H9 (cell line): Measurements from ENCODE around the gene EIF4E3. TPM values are rescaled to one million over a fixed set of nuclear protein-coding genes. Genes with fewer than 3 reads are reported as not detected.

ENCODE experiments used
- DNase-seq: peaks from one replicate; pipeline ENCODE4 v3.0.0-alpha.2; 2017
- H2AFZ ChIP-seq: one replicate; pipeline ENCODE4 v1.6.1; 2013; ENCODE audit warnings: mild to moderate bottlenecking, low read length, control low read depth, moderate library complexity
- H2AK5ac ChIP-seq: 2 replicates; pipeline ENCODE4 v1.6.1; 2013; ENCODE audit warnings: low read length, control low read depth, mixed read lengths; ENCODE audit not compliant: insufficient read length
- H2BK120ac ChIP-seq: one replicate; pipeline ENCODE4 v1.6.1; 2013; ENCODE audit warnings: low read depth, mild to moderate bottlenecking, low read length, control low read depth, inconsistent platforms; ENCODE audit not compliant: poor library complexity, severe bottlenecking
- H2BK12ac ChIP-seq: 2 replicates; pipeline ENCODE4 v1.6.1; 2013; ENCODE audit warnings: low read length, control low read depth, mixed read lengths, low read depth; ENCODE audit not compliant: insufficient read length
- H2BK15ac ChIP-seq: 2 replicates; pipeline ENCODE4 v1.6.1; 2013; ENCODE audit warnings: low read depth, low read length, control low read depth
- H2BK20ac ChIP-seq: one replicate; pipeline ENCODE4 v1.6.1; 2013; ENCODE audit warnings: low read depth, mild to moderate bottlenecking, low read length, control low read depth, inconsistent platforms; ENCODE audit not compliant: poor library complexity, severe bottlenecking
- H2BK5ac ChIP-seq: 2 replicates; pipeline ENCODE4 v1.6.1; 2013; ENCODE audit warnings: low read length, control low read depth, mixed read lengths; ENCODE audit not compliant: insufficient read length
- H3K14ac ChIP-seq: 2 replicates; pipeline ENCODE4 v1.6.1; 2013; ENCODE audit warnings: low read length, control low read depth; ENCODE audit not compliant: insufficient read depth
- H3K18ac ChIP-seq: 2 replicates; pipeline ENCODE4 v1.6.1; 2013; ENCODE audit warnings: low read depth, mild to moderate bottlenecking, mixed read lengths, low read length, control low read depth; ENCODE audit not compliant: insufficient read length
- H3K23ac ChIP-seq: 2 replicates; pipeline ENCODE4 v1.6.1; 2013; ENCODE audit warnings: low read length, control low read depth, mixed read lengths, low read depth; ENCODE audit not compliant: insufficient read length
- H3K23me2 ChIP-seq: 2 replicates; pipeline ENCODE4 v1.6.1; 2013; ENCODE audit warnings: low read depth, mild to moderate bottlenecking, mixed read lengths, low read length, control low read depth; ENCODE audit not compliant: insufficient read length, poor library complexity, severe bottlenecking
- H3K27ac ChIP-seq: 2 replicates; pipeline ENCODE4 v1.5.1; 2013; ENCODE audit warnings: low read length, control low read depth, mixed read lengths, low read depth; ENCODE audit not compliant: insufficient read length
- H3K27me3 ChIP-seq: 2 replicates; pipeline ENCODE4 v1.6.1; 2013; ENCODE audit warnings: low read length, control low read depth, inconsistent platforms; ENCODE audit not compliant: insufficient read depth
- H3K4ac ChIP-seq: 2 replicates; pipeline ENCODE4 v1.6.1; 2013; ENCODE audit warnings: low read depth, mild to moderate bottlenecking, control low read depth, inconsistent platforms, low read length, moderate library complexity
- H3K4me1 ChIP-seq: 2 replicates; pipeline ENCODE4 v1.6.1; 2013; ENCODE audit warnings: low read length, control low read depth, inconsistent platforms; ENCODE audit not compliant: insufficient read depth
- H3K4me2 ChIP-seq: 2 replicates; pipeline ENCODE4 v1.6.1; 2013; ENCODE audit warnings: low read length, control low read depth, mixed read lengths; ENCODE audit not compliant: insufficient read length, insufficient read depth
- H3K56ac ChIP-seq: 2 replicates; pipeline ENCODE4 v1.6.1; 2013; ENCODE audit warnings: low read depth, mild to moderate bottlenecking, mixed read lengths, low read length, control low read depth; ENCODE audit not compliant: insufficient read length
- H3K79me1 ChIP-seq: 2 replicates; pipeline ENCODE4 v1.6.1; 2013; ENCODE audit warnings: low read depth, mild to moderate bottlenecking, moderate library complexity, low read length, control low read depth, inconsistent platforms; ENCODE audit not compliant: insufficient read depth, poor library complexity, severe bottlenecking
- H3K79me2 ChIP-seq: 2 replicates; pipeline ENCODE4 v1.6.1; 2013; ENCODE audit warnings: low read length, control low read depth, inconsistent platforms; ENCODE audit not compliant: insufficient read depth
- H3K9ac ChIP-seq: 2 replicates; pipeline ENCODE4 v1.6.1; 2013; ENCODE audit warnings: low read length, control low read depth, mixed read lengths; ENCODE audit not compliant: insufficient read length; ENCODE audit errors: extremely low read depth
- H3K9me3 ChIP-seq: one replicate; pipeline ENCODE4 v1.6.1; 2013; ENCODE audit warnings: low read depth, low read length, inconsistent platforms; ENCODE audit not compliant: control insufficient read depth
- H3T11ph ChIP-seq: one replicate; pipeline ENCODE4 v1.6.1; 2013; ENCODE audit warnings: mild to moderate bottlenecking, low read length, control low read depth, inconsistent platforms
- H4K20me1 ChIP-seq: one replicate; pipeline ENCODE4 v1.6.1; 2013; ENCODE audit not compliant: control insufficient read depth, insufficient read length, insufficient read depth
- H4K5ac ChIP-seq: 2 replicates; pipeline ENCODE4 v1.6.1; 2013; ENCODE audit warnings: low read depth, mild to moderate bottlenecking, mixed read lengths, low read length, control low read depth; ENCODE audit not compliant: insufficient read length
- H4K8ac ChIP-seq: replicated peaks from 2 replicates; pipeline ENCODE4 v1.6.1; 2013; ENCODE audit warnings: low read length, control low read depth, mixed read lengths, low read depth; ENCODE audit not compliant: insufficient read length
- H4K91ac ChIP-seq: 2 replicates; pipeline ENCODE4 v1.6.1; 2013; ENCODE audit warnings: low read depth, mild to moderate bottlenecking, moderate library complexity, mixed read lengths, low read length, control low read depth; ENCODE audit not compliant: insufficient read length
- H3K27ac Mint-ChIP-seq, 3 experiments: 2 replicates in 2 of 3; 3 replicates in 1 of 3; pipeline ENCODE4 v1.8.0; 2020 to 2021; ENCODE audit warnings: mixed read lengths in 3 of 3, mild to moderate bottlenecking in 1 of 3, moderate library complexity in 1 of 3
- H3K27me3 Mint-ChIP-seq: 2 replicates; pipeline ENCODE4 v1.8.0; 2021; ENCODE audit warnings: low read depth, mild to moderate bottlenecking, moderate library complexity, mixed read lengths
- H3K36me3 Mint-ChIP-seq, 3 experiments: 2 replicates in 2 of 3; 3 replicates in 1 of 3; pipeline ENCODE4 v1.8.0; 2020 to 2021; ENCODE audit warnings: low read depth in 3 of 3, mixed read lengths in 3 of 3; ENCODE audit not compliant: insufficient read depth in 1 of 3
- H3K4me1 Mint-ChIP-seq, 2 experiments: 2 replicates each; pipeline ENCODE4 v1.8.0; 2020; ENCODE audit warnings: mixed read lengths in 2 of 2
- H3K4me3 Mint-ChIP-seq, 2 experiments: 2 replicates in 1 of 2; 3 replicates in 1 of 2; pipeline ENCODE4 v1.8.0; 2020 to 2021; ENCODE audit warnings: mild to moderate bottlenecking in 2 of 2, mixed read lengths in 2 of 2, moderate library complexity in 1 of 2
- H3K9me3 Mint-ChIP-seq, 2 experiments: 2 replicates in 1 of 2; 3 replicates in 1 of 2; pipeline ENCODE4 v1.8.0; 2020; ENCODE audit warnings: mild to moderate bottlenecking in 2 of 2, mixed read lengths in 2 of 2, moderate library complexity in 1 of 2
- CTCF ChIP-seq: fragments of 200-600 bp; sonication (generic); conservative IDR thresholded peaks from 3 replicates; pipeline ENCODE4 v1.8.0; 2021; ENCODE audit warnings: antibody characterized with exemption, mild to moderate bottlenecking
- WGBS: extraction: QIAGEN DNeasy Blood & Tissue Kit; methylation state at CpG from one replicate; pipeline ENCODE4 v1.1.7; 2013; ENCODE audit warnings: missing lambda C conversion rate, low lambda C conversion rate, mixed read lengths; ENCODE audit not compliant: insufficient read length; ENCODE audit errors: extremely low coverage; 5-methylcytosine and 5-hydroxymethylcytosine counted together
- total RNA-seq: library from RNA; stranded (reverse); gene quantifications from 2 replicates; pipeline ENCODE4 v1.2.1, GENCODE V29; 2021

EIF4E3 gene
- total RNA-seq, 1 experiment from 2014 or later = 12.9 TPM

- Histone ChIP-seq H4K5ac (no peak overlapping the region), H4K8ac (no peak overlapping the region), H4K20me1 (no peaks in the 10 kb centered on the region), H3K27me3 (no peaks in the 10 kb centered on the region), H2BK15ac (no peak overlapping the region), H2AK5ac (no peak overlapping the region), H3K79me1 (no peaks in the 10 kb centered on the region), H3K9me3 (no peaks in the 10 kb centered on the region), H3K4ac (no peak overlapping the region), H2BK120ac (no peak overlapping the region), H2BK12ac (no peak overlapping the region), H4K91ac (no peak overlapping the region), H3K18ac (no peak overlapping the region), H3K14ac (no peak overlapping the region), H3K4me1 (no peaks in the 10 kb centered on the region), H3K23me2 (peaks cover under 1% of the 10 kb centered on the region), H3K56ac (no peak overlapping the region), H3K23ac (no peak overlapping the region), H3T11ph (no peak overlapping the region), H2BK20ac (no peak overlapping the region), H2BK5ac (no peak overlapping the region), H3K27ac (no peak overlapping the region), H2AFZ (no peak overlapping the region), H3K9ac (no peak overlapping the region), H3K4me2 (no peak overlapping the region), H3K79me2 (no peaks in the 10 kb centered on the region)
- DNase-seq = no peak
- Mint-ChIP-seq H3K27me3 (peaks cover 18% of the 10 kb centered on the region), H3K36me3 (peaks cover 0 to 4% (median 1%) of the 10 kb centered on the region in 3 experiments; a peak in 3 of 7 replicates), H3K4me3 (no peak overlapping the region; a peak in 1 of 5 replicates), H3K9me3 (no peaks in the 10 kb centered on the region; a peak in 1 of 5 replicates), H3K4me1 (peaks cover 8 to 9% of the 10 kb centered on the region in 2 experiments), H3K27ac (no peak overlapping the region)
- no CpG with 5 or more reads among the region's 1 CpG for WGBS
- no peak for TF ChIP-seq CTCF
These were observed 34.9 kb upstream of the EIF4E3 start for GRCh38 chr3:71760140-71760539.
